Effector memory CD8-positive, alpha-beta T cell (primary cell): ENCODE results near the gene CHRD.

Source experiments
- ATAC-seq: fragments of 150-1000 bp; cut with Tn5 transposase; replicated peaks from 2 replicates; pipeline ENCODE4 v1.10.0; 2021; ENCODE audit warnings: mild to moderate bottlenecking, moderate library complexity
- DNase-seq, 3 experiments: peaks; one replicate each; pipeline ENCODE4 v3.0.0; 2021
- H3K27ac Mint-ChIP-seq, 2 donors: one replicate each; pipeline ENCODE4 v1.8.0; 2022; ENCODE audit warnings: mild to moderate bottlenecking in 2 of 2, mixed read lengths in 2 of 2, moderate library complexity in 2 of 2
- H3K27me3 Mint-ChIP-seq, 2 donors: one replicate each; pipeline ENCODE4 v1.8.0; 2022; ENCODE audit warnings: mixed read lengths in 2 of 2
- H3K36me3 Mint-ChIP-seq: one replicate; pipeline ENCODE4 v1.8.0; 2022; ENCODE audit warnings: mild to moderate bottlenecking, moderate library complexity, mixed read lengths; ENCODE audit not compliant: insufficient read depth
- H3K4me1 Mint-ChIP-seq, 2 donors: one replicate each; pipeline ENCODE4 v1.8.0; 2022; ENCODE audit warnings: low read depth in 2 of 2, mixed read lengths in 2 of 2
- H3K4me3 Mint-ChIP-seq, 2 donors: one replicate each; pipeline ENCODE4 v1.8.0; 2022; ENCODE audit warnings: mild to moderate bottlenecking in 2 of 2, mixed read lengths in 2 of 2, moderate library complexity in 2 of 2
- H3K9me3 Mint-ChIP-seq, 2 donors: one replicate each; pipeline ENCODE4 v1.8.0; 2022; ENCODE audit warnings: mixed read lengths in 2 of 2

CHRD gene

DNA sequence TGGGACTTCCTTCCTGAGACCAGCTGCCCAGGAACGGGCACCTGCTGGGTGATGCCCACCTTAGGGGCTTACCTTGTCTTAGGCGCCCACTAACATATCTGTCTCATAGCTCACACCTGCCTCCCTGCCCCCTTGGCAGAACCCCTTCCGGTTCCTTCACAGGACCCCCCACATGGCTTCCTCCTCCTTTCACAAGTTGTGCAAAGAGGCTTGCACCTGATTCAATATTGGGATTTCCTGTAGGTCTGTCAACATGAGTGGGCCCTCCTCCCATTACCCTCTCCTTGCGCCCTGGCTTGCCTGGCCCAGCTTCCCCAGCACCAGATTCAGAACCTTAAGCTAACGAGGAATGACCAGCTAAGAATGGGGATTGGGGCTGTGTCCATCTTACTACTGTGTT lies 2.5 kb upstream of the CHRD start:
- Mint-ChIP-seq H3K36me3 (peaks cover 3% of the 10 kb centered on the region), H3K9me3 (no peaks in the 10 kb centered on the region), H3K4me1 (peaks cover 9 to 14% of the 10 kb centered on the region in 2 donors), H3K4me3 (no peak overlapping the region), H3K27ac (no peak overlapping the region), H3K27me3 (peaks cover 64 to 71% of the 10 kb centered on the region in 2 donors)
- DNase-seq (no peak), ATAC-seq (no peak)

- peaks cover 2% of the 10 kb centered on the region for H3K36me3 Mint-ChIP-seq
- ATAC-seq, result no peak
- peak within 1 kb of the TSS; percentile 70 to 72 for H3K4me3 Mint-ChIP-seq
- H3K4me1 Mint-ChIP-seq, result peaks cover 9 to 14% of the 10 kb centered on the region in 2 donors
- H3K9me3 Mint-ChIP-seq, result no peaks in the 10 kb centered on the region
- no peak within 1 kb of the TSS for H3K27ac Mint-ChIP-seq
- peaks cover 69 to 76% of the 10 kb centered on the region in 2 donors for H3K27me3 Mint-ChIP-seq
- no peak for DNase-seq
Observed at GRCh38 chr3:184377882-184378445, 1.9 kb upstream of the CHRD start, which contains the start of gene THPO. Gene THPO, minus strand, starts transcription at chr3:184378207. Its CDS starts 1,948 bp downstream, at chr3:184376259.

- Mint-ChIP-seq H3K27ac (no peak overlapping the region), H3K36me3 (peaks cover 2% of the 10 kb centered on the region), H3K9me3 (no peaks in the 10 kb centered on the region), H3K4me1 (peaks cover 9 to 14% of the 10 kb centered on the region in 2 donors), H3K27me3 (peaks cover 75 to 85% of the 10 kb centered on the region in 2 donors), H3K4me3 (peak overlapping the region; percentile 70 to 72)
- DNase-seq (no peak), ATAC-seq (no peak)
Observed at GRCh38 chr3:184378651-184379357, 1.1 kb upstream of the CHRD start.

DNA sequence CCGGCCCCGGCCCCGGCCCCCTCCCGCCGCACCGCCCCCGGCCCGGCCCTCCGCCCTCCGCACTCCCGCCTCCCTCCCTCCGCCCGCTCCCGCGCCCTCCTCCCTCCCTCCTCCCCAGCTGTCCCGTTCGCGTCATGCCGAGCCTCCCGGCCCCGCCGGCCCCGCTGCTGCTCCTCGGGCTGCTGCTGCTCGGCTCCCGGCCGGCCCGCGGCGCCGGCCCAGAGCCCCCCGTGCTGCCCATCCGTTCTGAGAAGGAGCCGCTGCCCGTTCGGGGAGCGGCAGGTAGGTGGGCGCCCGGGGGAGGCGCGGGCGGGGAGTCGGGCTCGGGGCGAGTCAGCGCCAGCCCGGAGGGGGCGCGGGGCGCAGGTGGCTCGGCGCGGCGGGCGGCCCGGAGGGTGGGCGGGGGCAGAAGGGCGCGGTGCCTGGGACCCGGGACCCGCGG lies 352 bp downstream of the CHRD start:
- H3K27me3 Mint-ChIP-seq, result peaks cover 85 to 93% of the 10 kb centered on the region in 2 donors
- DNase-seq, result no peak
- no peaks in the 10 kb centered on the region for H3K9me3 Mint-ChIP-seq
- ATAC-seq, result peak; percentile 41
- peaks cover 9 to 14% of the 10 kb centered on the region in 2 donors for H3K4me1 Mint-ChIP-seq
- no peak overlapping the region for H3K27ac Mint-ChIP-seq
- H3K36me3 Mint-ChIP-seq, result peaks cover 2% of the 10 kb centered on the region
- peak overlapping the region; percentile 60 to 62 for H3K4me3 Mint-ChIP-seq

GRCh38 chr3:184380627-184381260 lies 890 bp downstream of the CHRD start:
- peak; percentile 58 for ATAC-seq
- H3K27ac Mint-ChIP-seq, result no peak overlapping the region
- H3K36me3 Mint-ChIP-seq, result peaks cover 2% of the 10 kb centered on the region
- no peaks in the 10 kb centered on the region for H3K9me3 Mint-ChIP-seq
- peak overlapping the region; percentile 60 to 62 for H3K4me3 Mint-ChIP-seq
- H3K4me1 Mint-ChIP-seq, result peaks cover 9 to 14% of the 10 kb centered on the region in 2 donors
- peak in 1 of 3 experiments; percentile 13 for DNase-seq
- H3K27me3 Mint-ChIP-seq, result peaks cover 81 to 93% of the 10 kb centered on the region in 2 donors

- ATAC-seq (peak; percentile 35), DNase-seq (no peak)
- no peaks in the 10 kb centered on the region for H3K9me3 Mint-ChIP-seq
- H3K4me1 Mint-ChIP-seq, result peaks cover 9 to 14% of the 10 kb centered on the region in 2 donors
- no peak overlapping the region for H3K27ac Mint-ChIP-seq
- H3K36me3 Mint-ChIP-seq, result peaks cover 2% of the 10 kb centered on the region
- peak overlapping the region; percentile 60 to 62 for H3K4me3 Mint-ChIP-seq
- peaks cover 77 to 93% of the 10 kb centered on the region in 2 donors for H3K27me3 Mint-ChIP-seq
Observed at GRCh38 chr3:184381261-184382224, 1.7 kb downstream of the CHRD start.

DNA sequence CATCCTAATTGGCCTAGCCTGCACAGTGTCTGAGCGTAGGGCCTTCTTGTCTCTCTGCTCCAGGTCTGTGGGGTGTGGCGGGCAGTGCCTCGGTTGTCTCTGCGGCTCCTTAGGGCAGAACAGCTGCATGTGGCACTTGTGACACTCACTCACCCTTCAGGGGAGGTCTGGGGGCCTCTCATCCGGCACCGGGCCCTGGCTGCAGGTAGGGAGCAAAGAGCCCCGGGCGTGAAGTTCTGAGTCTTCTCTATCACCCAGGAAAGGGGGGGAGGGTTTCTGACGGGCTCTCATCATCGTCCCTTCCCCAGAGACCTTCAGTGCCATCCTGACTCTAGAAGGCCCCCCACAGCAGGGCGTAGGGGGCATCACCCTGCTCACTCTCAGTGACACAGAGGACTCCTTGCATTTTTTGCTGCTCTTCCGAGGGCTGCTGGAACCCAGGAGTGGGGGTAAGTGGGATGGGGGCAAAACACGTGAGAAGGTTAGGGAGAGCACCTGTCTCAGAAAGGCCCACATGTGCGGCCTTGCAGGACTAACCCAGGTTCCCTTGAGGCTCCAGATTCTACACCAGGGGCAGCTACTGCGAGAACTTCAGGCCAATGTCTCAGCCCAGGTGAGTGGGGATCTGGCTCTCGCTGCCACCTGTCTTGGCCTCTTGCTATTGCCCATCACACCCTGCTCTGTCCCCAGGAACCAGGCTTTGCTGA lies 2.6 kb downstream of the CHRD start:
- no peak overlapping the region for H3K27ac Mint-ChIP-seq
- H3K4me1 Mint-ChIP-seq, result peaks cover 9 to 14% of the 10 kb centered on the region in 2 donors
- DNase-seq (no peak), ATAC-seq (no peak)
- H3K9me3 Mint-ChIP-seq, result no peaks in the 10 kb centered on the region
- H3K4me3 Mint-ChIP-seq, result no peak overlapping the region
- H3K36me3 Mint-ChIP-seq, result peaks cover 2% of the 10 kb centered on the region
- H3K27me3 Mint-ChIP-seq, result peaks cover 68 to 93% of the 10 kb centered on the region in 2 donors

- H3K4me1 Mint-ChIP-seq, result peaks cover 9 to 11% of the 10 kb centered on the region in 2 donors
- peaks cover 2% of the 10 kb centered on the region for H3K36me3 Mint-ChIP-seq
- no peak overlapping the region for H3K27ac Mint-ChIP-seq
- H3K27me3 Mint-ChIP-seq, result peaks cover 64 to 93% of the 10 kb centered on the region in 2 donors
- ATAC-seq, result no peak
- H3K9me3 Mint-ChIP-seq, result no peaks in the 10 kb centered on the region
- no peak overlapping the region for H3K4me3 Mint-ChIP-seq
- DNase-seq, result no peak
Observed at GRCh38 chr3:184383033-184383740, 3.3 kb downstream of the CHRD start.

DNA sequence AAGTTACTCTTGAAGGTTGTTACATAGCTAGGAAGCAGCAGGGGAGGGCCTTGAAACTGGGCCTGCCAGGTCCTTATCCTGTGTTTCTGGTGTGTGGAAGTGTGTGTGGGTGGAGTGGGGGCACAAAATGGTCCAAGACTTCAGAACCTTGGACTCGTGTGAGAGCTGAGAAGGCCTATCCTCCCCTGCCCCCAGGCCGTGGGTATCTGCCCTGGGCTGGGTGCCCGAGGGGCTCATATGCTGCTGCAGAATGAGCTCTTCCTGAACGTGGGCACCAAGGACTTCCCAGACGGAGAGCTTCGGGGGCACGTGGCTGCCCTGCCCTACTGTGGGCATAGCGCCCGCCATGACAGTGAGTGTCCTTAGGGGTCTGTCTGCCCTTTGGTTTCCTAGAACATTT lies 4.5 kb downstream of the CHRD start:
- H3K4me1 Mint-ChIP-seq, result peaks cover 6% of the 10 kb centered on the region in 2 donors
- H3K36me3 Mint-ChIP-seq, result peaks cover 2% of the 10 kb centered on the region
- H3K4me3 Mint-ChIP-seq, result no peak overlapping the region
- ATAC-seq (no peak), DNase-seq (no peak)
- no peak overlapping the region for H3K27ac Mint-ChIP-seq
- H3K9me3 Mint-ChIP-seq, result no peaks in the 10 kb centered on the region
- H3K27me3 Mint-ChIP-seq, result peaks cover 60 to 93% of the 10 kb centered on the region in 2 donors

DNA sequence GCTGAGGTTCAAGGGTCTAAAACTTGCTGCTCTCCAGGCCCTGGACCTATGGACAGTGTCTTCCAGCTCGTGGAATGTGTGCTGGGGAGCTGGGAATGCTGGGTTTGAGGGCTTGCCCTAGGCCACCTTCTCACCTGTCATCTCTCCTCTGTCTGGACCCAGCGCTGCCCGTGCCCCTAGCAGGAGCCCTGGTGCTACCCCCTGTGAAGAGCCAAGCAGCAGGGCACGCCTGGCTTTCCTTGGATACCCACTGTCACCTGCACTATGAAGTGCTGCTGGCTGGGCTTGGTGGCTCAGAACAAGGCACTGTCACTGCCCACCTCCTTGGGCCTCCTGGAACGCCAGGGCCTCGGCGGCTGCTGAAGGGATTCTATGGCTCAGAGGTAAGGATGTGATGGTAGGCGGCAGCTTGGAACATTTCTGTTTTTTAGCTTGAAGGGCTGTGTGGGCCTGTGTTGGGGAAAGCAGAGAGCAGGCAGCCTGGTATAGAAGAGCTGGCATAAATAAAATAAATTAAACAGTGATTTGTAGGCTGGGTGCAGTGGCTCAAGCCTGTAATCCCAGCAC lies 5.1 kb downstream of the CHRD start:
- Mint-ChIP-seq H3K9me3 (no peaks in the 10 kb centered on the region), H3K4me1 (peaks cover 6% of the 10 kb centered on the region in 2 donors), H3K27ac (no peak overlapping the region), H3K4me3 (no peak overlapping the region), H3K27me3 (peaks cover 64 to 95% of the 10 kb centered on the region in 2 donors), H3K36me3 (peaks cover 2% of the 10 kb centered on the region)
- DNase-seq (no peak), ATAC-seq (no peak)

DNA sequence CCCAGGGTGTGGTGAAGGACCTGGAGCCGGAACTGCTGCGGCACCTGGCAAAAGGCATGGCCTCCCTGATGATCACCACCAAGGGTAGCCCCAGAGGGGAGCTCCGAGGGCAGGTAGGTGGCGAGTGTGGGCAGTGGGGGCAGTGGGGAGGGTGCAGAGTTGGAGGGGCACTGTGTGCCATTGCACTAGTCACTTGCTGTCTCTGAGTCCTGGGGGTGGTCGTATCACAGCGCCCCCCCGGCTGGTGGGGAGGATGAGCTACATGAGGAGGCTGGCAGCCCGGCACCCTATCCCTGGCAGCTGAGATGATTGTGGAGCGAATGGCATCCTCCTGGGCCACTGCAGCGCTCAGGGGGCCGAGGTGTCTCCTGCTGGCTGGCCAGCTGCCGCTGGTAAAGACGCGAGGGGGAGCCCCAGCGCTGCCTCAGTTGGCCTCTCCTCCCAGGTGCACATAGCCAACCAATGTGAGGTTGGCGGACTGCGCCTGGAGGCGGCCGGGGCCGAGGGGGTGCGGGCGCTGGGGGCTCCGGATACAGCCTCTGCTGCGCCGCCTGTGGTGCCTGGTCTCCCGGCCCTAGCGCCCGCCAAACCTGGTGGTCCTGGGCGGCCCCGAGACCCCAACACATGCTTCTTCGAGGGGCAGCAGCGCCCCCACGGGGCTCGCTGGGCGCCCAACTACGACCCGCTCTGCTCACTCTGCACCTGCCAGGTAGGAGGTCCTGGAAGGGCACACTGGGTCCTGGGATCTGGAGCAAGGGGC lies 6.4 kb downstream of the CHRD start:
- ATAC-seq (no peak), DNase-seq (no peak)
- Mint-ChIP-seq H3K9me3 (no peaks in the 10 kb centered on the region), H3K4me3 (no peak overlapping the region), H3K4me1 (peaks cover 1 to 2% of the 10 kb centered on the region in 2 donors), H3K27ac (no peak overlapping the region), H3K36me3 (no peaks in the 10 kb centered on the region), H3K27me3 (peaks cover 64 to 100% of the 10 kb centered on the region in 2 donors)
